GM23338 (cell line): ENCODE results near the gene CACNB4. TPM values are rescaled to one million over a fixed set of nuclear protein-coding genes. Genes with fewer than 3 reads are reported as not detected.

Experiments
- ATAC-seq: fragments of 200-7000 bp; cut with Tn5 transposase; 3 replicates; pipeline ENCODE4 v1.9.1; 2020
- DNase-seq: peaks from one replicate; pipeline ENCODE4 v3.0.0-alpha.2; 2015; ENCODE audit warnings: low spot score
- H2AFZ ChIP-seq: fragments of 200-600 bp; sonication (generic); 2 replicates; pipeline ENCODE4 v1.8.0; 2016; ENCODE audit warnings: antibody characterized with exemption, mild to moderate bottlenecking, moderate library complexity
- H3F3A ChIP-seq: fragments of 200-600 bp; sonication (generic); replicated peaks from 2 replicates; pipeline ENCODE4 v1.8.0; 2017; ENCODE audit warnings: antibody characterized with exemption, mixed run types, low read depth
- H3K27ac ChIP-seq: fragments of 200-600 bp; sonication (generic); 2 replicates; pipeline ENCODE4 v1.6.1; 2016; ENCODE audit warnings: low read depth
- H3K27me3 ChIP-seq: fragments of 200-600 bp; sonication (generic); 2 replicates; pipeline ENCODE4 v1.8.0; 2016; ENCODE audit warnings: mild to moderate bottlenecking, mixed run types, moderate library complexity; ENCODE audit not compliant: insufficient read depth
- H3K36me3 ChIP-seq: fragments of 200-600 bp; sonication (generic); 2 replicates; pipeline ENCODE4 v1.8.0; 2016; ENCODE audit warnings: mild to moderate bottlenecking; ENCODE audit not compliant: insufficient read depth
- H3K4me1 ChIP-seq: fragments of 200-600 bp; sonication (generic); 2 replicates; pipeline ENCODE4 v1.8.0; 2016; ENCODE audit warnings: mild to moderate bottlenecking, moderate library complexity; ENCODE audit not compliant: insufficient read depth
- H3K4me2 ChIP-seq: fragments of 200-600 bp; sonication (generic); 2 replicates; pipeline ENCODE4 v1.7.1; 2017; ENCODE audit warnings: mixed run types
- H3K4me3 ChIP-seq: fragments of 200-600 bp; sonication (generic); 2 replicates; pipeline ENCODE4 v1.6.1; 2016; ENCODE audit warnings: mixed run types
- H3K79me2 ChIP-seq: fragments of 200-600 bp; sonication (generic); replicated peaks from 2 replicates; pipeline ENCODE4 v1.8.0; 2017; ENCODE audit warnings: mild to moderate bottlenecking; ENCODE audit not compliant: insufficient read depth
- H3K9me2 ChIP-seq: fragments of 200-600 bp; sonication (generic); 2 replicates; pipeline ENCODE4 v1.8.0; 2017; ENCODE audit not compliant: insufficient read depth
- H4K20me1 ChIP-seq: fragments of 200-600 bp; sonication (generic); replicated peaks from 2 replicates; pipeline ENCODE4 v1.8.0; 2017; ENCODE audit warnings: mild to moderate bottlenecking; ENCODE audit not compliant: insufficient read depth
- H3K27ac Mint-ChIP-seq: 2 replicates; pipeline ENCODE4 v1.8.0; 2020; ENCODE audit warnings: inconsistent platforms, mild to moderate bottlenecking, moderate library complexity, mixed read lengths
- H3K27me3 Mint-ChIP-seq: 3 replicates; pipeline ENCODE4 v1.8.0; 2022; ENCODE audit warnings: low read depth, mild to moderate bottlenecking, moderate library complexity, mixed read lengths, inconsistent platforms; ENCODE audit not compliant: insufficient read depth, poor library complexity
- H3K36me3 Mint-ChIP-seq: 3 replicates; pipeline ENCODE4 v1.8.0; 2021; ENCODE audit warnings: low read depth, mild to moderate bottlenecking, inconsistent platforms, moderate library complexity, mixed read lengths
- H3K4me1 Mint-ChIP-seq: 3 replicates; pipeline ENCODE4 v1.8.0; 2020; ENCODE audit warnings: mild to moderate bottlenecking, inconsistent platforms, mixed read lengths
- H3K4me3 Mint-ChIP-seq: 3 replicates; pipeline ENCODE4 v1.8.0; 2021; ENCODE audit warnings: moderate library complexity, mild to moderate bottlenecking, inconsistent platforms, mixed read lengths
- H3K9me3 Mint-ChIP-seq: 3 replicates; pipeline ENCODE4 v1.8.0; 2020; ENCODE audit warnings: moderate library complexity, mild to moderate bottlenecking, inconsistent platforms, mixed read lengths
- CREB1 ChIP-seq: fragments of 250-450 bp; sonication (Bioruptor Pico); IDR thresholded peaks from 2 replicates; pipeline ENCODE4 v1.5.0; 2020; ENCODE audit warnings: low read depth, mild to moderate bottlenecking, moderate library complexity
- EZH2 ChIP-seq: fragments of 200-600 bp; sonication (generic); IDR thresholded peaks from one replicate; pipeline ENCODE4 v1.8.0; 2017; ENCODE audit warnings: antibody characterized with exemption, mild to moderate bottlenecking, low read depth; ENCODE audit not compliant: unreplicated experiment
- EZH2phosphoT487 ChIP-seq: fragments of 200-600 bp; sonication (generic); IDR thresholded peaks from one replicate; pipeline ENCODE4 v1.8.1; 2018; ENCODE audit warnings: antibody characterized with exemption; ENCODE audit not compliant: unreplicated experiment
- JUNB ChIP-seq: IDR thresholded peaks from one replicate; pipeline ENCODE4 v1.6.1; 2016; ENCODE audit warnings: antibody characterized with exemption; ENCODE audit not compliant: unreplicated experiment
- NANOG ChIP-seq: IDR thresholded peaks from 2 replicates; pipeline ENCODE4 v1.6.1; 2016; ENCODE audit warnings: antibody characterized with exemption, borderline replicate concordance
- POLR2AphosphoS5 ChIP-seq: IDR thresholded peaks from 2 replicates; pipeline ENCODE4 v1.6.1; 2016; ENCODE audit warnings: antibody characterized with exemption, low read depth
- STAT1 ChIP-seq: IDR thresholded peaks from one replicate; pipeline ENCODE4 v1.6.1; 2016; ENCODE audit warnings: antibody characterized with exemption; ENCODE audit not compliant: unreplicated experiment
- ZNF114 ChIP-seq: fragments of 250-450 bp; sonication (Bioruptor Pico); IDR thresholded peaks from 2 replicates; pipeline ENCODE4 v1.5.0; 2020; ENCODE audit warnings: mild to moderate bottlenecking, moderate library complexity
- ZNF331 ChIP-seq: fragments of 250-450 bp; sonication (Bioruptor Pico); IDR thresholded peaks from 2 replicates; pipeline ENCODE4 v1.5.0; 2020; ENCODE audit warnings: low read depth, mild to moderate bottlenecking, moderate library complexity
- polyA plus RNA-seq: library from polyadenylated mRNA; unstranded; fragments of >200 nt; fragmentation: Nextera tagmentation; extraction: Ambion mirVana; gene quantifications from 2 replicates; pipeline ENCODE4 v1.2.1, GENCODE V29; 2016
- total RNA-seq: library from RNA; depleted of rRNA; stranded (reverse); fragments of >200 nt; shearing (Covaris generic); gene quantifications from 2 replicates; pipeline ENCODE4 v1.2.3, GENCODE V29; 2014
- TF ChIP-seq, protein P1 (sequence below), 2 experiments: fragments of 200-600 bp in 1 of 2; sonication (generic) in 1 of 2; conservative IDR thresholded peaks; 2 replicates each; pipeline versions ENCODE4 v1.5.1 to v1.6.1; 2016 to 2017; ENCODE audit warnings: antibody characterized with exemption in 2 of 2, low read depth in 2 of 2, mild to moderate bottlenecking in 2 of 2, moderate library complexity in 1 of 2
- TF ChIP-seq, protein P2 (sequence below): fragments of 250-450 bp; sonication (Bioruptor Pico); IDR thresholded peaks from 2 replicates; pipeline ENCODE4 v1.5.0; 2020; ENCODE audit warnings: mild to moderate bottlenecking, moderate library complexity
- TF ChIP-seq, protein P3 (sequence below): IDR thresholded peaks from one replicate; pipeline ENCODE4 v1.6.1; 2018; ENCODE audit warnings: antibody characterized with exemption; ENCODE audit not compliant: unreplicated experiment
- TF ChIP-seq, protein P4 (sequence below): IDR thresholded peaks from 2 replicates; pipeline ENCODE4 v1.6.1; 2016; ENCODE audit warnings: antibody characterized with exemption

The CACNB4 gene
- total and polyA plus RNA-seq, 2 experiments from 2014 or later = 4.0 to 9.8 TPM

DNA sequence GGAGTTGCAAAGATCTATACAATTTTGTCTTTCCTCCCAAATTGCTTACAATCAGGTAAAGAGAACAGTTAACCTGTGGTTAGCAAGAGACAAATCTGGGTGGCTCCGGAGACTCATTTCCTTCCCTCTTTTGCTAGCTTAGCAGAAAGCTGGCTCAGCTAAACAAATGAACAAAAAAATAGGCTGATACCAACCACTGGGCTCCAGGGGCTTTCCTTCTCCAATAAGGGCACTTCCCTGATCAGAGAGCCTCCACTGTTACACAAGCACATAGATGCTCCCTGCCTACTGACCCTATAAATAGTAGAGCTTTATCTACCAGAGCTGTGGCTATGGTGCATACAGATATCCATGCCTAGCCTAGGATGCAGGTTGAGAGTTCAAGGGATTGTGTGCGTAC lies 180.5 kb downstream of the CACNB4 start:
- no peaks in the 10 kb centered on the region for H3K9me2 ChIP-seq
- DNase-seq (no peak), ATAC-seq (no peak)
- Mint-ChIP-seq H3K4me3 (no peak overlapping the region), H3K9me3 (no peaks in the 10 kb centered on the region), H3K27me3 (no peaks in the 10 kb centered on the region), H3K27ac (no peak overlapping the region), H3K36me3 (no peaks in the 10 kb centered on the region), H3K4me1 (no peaks in the 10 kb centered on the region)
- TF ChIP-seq, protein P1, sequence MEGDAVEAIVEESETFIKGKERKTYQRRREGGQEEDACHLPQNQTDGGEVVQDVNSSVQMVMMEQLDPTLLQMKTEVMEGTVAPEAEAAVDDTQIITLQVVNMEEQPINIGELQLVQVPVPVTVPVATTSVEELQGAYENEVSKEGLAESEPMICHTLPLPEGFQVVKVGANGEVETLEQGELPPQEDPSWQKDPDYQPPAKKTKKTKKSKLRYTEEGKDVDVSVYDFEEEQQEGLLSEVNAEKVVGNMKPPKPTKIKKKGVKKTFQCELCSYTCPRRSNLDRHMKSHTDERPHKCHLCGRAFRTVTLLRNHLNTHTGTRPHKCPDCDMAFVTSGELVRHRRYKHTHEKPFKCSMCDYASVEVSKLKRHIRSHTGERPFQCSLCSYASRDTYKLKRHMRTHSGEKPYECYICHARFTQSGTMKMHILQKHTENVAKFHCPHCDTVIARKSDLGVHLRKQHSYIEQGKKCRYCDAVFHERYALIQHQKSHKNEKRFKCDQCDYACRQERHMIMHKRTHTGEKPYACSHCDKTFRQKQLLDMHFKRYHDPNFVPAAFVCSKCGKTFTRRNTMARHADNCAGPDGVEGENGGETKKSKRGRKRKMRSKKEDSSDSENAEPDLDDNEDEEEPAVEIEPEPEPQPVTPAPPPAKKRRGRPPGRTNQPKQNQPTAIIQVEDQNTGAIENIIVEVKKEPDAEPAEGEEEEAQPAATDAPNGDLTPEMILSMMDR (conservative IDR thresholded peaks at IDR 0.05; ENCODE audit: low read depth in 2 of 2) = no peak
- TF ChIP-seq EZH2phosphoT487 = no peak
- TF ChIP-seq EZH2 = no peak
- TF ChIP-seq JUNB = no peak
- no peak for TF ChIP-seq POLR2AphosphoS5
- TF ChIP-seq ZNF114 (CRISPR knock-in tag) = no peak
- TF ChIP-seq ZNF331 = no peak
- TF ChIP-seq, protein P2, sequence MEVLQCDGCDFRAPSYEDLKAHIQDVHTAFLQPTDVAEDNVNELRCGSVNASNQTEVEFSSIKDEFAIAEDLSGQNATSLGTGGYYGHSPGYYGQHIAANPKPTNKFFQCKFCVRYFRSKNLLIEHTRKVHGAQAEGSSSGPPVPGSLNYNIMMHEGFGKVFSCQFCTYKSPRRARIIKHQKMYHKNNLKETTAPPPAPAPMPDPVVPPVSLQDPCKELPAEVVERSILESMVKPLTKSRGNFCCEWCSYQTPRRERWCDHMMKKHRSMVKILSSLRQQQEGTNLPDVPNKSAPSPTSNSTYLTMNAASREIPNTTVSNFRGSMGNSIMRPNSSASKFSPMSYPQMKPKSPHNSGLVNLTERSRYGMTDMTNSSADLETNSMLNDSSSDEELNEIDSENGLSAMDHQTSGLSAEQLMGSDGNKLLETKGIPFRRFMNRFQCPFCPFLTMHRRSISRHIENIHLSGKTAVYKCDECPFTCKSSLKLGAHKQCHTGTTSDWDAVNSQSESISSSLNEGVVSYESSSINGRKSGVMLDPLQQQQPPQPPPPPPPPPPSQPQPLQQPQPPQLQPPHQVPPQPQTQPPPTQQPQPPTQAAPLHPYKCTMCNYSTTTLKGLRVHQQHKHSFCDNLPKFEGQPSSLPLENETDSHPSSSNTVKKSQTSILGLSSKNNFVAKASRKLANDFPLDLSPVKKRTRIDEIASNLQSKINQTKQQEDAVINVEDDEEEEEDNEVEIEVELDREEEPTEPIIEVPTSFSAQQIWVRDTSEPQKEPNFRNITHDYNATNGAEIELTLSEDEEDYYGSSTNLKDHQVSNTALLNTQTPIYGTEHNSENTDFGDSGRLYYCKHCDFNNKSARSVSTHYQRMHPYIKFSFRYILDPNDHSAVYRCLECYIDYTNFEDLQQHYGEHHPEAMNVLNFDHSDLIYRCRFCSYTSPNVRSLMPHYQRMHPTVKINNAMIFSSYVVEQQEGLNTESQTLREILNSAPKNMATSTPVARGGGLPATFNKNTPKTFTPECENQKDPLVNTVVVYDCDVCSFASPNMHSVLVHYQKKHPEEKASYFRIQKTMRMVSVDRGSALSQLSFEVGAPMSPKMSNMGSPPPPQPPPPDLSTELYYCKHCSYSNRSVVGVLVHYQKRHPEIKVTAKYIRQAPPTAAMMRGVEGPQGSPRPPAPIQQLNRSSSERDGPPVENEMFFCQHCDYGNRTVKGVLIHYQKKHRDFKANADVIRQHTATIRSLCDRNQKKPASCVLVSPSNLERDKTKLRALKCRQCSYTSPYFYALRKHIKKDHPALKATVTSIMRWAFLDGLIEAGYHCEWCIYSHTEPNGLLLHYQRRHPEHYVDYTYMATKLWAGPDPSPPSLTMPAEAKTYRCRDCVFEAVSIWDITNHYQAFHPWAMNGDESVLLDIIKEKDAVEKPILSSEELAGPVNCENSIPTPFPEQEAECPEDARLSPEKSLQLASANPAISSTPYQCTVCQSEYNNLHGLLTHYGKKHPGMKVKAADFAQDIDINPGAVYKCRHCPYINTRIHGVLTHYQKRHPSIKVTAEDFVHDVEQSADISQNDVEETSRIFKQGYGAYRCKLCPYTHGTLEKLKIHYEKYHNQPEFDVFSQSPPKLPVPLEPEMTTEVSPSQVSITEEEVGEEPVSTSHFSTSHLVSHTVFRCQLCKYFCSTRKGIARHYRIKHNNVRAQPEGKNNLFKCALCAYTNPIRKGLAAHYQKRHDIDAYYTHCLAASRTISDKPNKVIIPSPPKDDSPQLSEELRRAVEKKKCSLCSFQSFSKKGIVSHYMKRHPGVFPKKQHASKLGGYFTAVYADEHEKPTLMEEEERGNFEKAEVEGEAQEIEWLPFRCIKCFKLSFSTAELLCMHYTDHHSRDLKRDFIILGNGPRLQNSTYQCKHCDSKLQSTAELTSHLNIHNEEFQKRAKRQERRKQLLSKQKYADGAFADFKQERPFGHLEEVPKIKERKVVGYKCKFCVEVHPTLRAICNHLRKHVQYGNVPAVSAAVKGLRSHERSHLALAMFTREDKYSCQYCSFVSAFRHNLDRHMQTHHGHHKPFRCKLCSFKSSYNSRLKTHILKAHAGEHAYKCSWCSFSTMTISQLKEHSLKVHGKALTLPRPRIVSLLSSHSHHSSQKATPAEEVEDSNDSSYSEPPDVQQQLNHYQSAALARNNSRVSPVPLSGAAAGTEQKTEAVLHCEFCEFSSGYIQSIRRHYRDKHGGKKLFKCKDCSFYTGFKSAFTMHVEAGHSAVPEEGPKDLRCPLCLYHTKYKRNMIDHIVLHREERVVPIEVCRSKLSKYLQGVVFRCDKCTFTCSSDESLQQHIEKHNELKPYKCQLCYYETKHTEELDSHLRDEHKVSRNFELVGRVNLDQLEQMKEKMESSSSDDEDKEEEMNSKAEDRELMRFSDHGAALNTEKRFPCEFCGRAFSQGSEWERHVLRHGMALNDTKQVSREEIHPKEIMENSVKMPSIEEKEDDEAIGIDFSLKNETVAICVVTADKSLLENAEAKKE (CRISPR knock-in tag) = no peak
- no peak for TF ChIP-seq STAT1
- TF ChIP-seq NANOG = no peak
- no peak for TF ChIP-seq CREB1 (CRISPR knock-in tag)
- TF ChIP-seq, protein P3, sequence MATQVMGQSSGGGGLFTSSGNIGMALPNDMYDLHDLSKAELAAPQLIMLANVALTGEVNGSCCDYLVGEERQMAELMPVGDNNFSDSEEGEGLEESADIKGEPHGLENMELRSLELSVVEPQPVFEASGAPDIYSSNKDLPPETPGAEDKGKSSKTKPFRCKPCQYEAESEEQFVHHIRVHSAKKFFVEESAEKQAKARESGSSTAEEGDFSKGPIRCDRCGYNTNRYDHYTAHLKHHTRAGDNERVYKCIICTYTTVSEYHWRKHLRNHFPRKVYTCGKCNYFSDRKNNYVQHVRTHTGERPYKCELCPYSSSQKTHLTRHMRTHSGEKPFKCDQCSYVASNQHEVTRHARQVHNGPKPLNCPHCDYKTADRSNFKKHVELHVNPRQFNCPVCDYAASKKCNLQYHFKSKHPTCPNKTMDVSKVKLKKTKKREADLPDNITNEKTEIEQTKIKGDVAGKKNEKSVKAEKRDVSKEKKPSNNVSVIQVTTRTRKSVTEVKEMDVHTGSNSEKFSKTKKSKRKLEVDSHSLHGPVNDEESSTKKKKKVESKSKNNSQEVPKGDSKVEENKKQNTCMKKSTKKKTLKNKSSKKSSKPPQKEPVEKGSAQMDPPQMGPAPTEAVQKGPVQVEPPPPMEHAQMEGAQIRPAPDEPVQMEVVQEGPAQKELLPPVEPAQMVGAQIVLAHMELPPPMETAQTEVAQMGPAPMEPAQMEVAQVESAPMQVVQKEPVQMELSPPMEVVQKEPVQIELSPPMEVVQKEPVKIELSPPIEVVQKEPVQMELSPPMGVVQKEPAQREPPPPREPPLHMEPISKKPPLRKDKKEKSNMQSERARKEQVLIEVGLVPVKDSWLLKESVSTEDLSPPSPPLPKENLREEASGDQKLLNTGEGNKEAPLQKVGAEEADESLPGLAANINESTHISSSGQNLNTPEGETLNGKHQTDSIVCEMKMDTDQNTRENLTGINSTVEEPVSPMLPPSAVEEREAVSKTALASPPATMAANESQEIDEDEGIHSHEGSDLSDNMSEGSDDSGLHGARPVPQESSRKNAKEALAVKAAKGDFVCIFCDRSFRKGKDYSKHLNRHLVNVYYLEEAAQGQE = no peak
- TF ChIP-seq, protein P4, sequence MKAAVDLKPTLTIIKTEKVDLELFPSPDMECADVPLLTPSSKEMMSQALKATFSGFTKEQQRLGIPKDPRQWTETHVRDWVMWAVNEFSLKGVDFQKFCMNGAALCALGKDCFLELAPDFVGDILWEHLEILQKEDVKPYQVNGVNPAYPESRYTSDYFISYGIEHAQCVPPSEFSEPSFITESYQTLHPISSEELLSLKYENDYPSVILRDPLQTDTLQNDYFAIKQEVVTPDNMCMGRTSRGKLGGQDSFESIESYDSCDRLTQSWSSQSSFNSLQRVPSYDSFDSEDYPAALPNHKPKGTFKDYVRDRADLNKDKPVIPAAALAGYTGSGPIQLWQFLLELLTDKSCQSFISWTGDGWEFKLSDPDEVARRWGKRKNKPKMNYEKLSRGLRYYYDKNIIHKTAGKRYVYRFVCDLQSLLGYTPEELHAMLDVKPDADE = no peak
- H3K4me1 ChIP-seq = no peaks in the 10 kb centered on the region
- no peaks in the 10 kb centered on the region for H3K27me3 ChIP-seq
- no peak overlapping the region for H3K27ac ChIP-seq
- no peak overlapping the region for H3K4me2 ChIP-seq
- H3K4me3 ChIP-seq = no peak overlapping the region
- H3K36me3 ChIP-seq = no peaks in the 10 kb centered on the region
- no peak overlapping the region for H2AFZ ChIP-seq
- no peaks in the 10 kb centered on the region for H3K79me2 ChIP-seq
- H4K20me1 ChIP-seq = no peaks in the 10 kb centered on the region; the same call in 1 of the 2 replicates
- no peaks in the 10 kb centered on the region for H3F3A ChIP-seq
